GM12864 (cell line): ENCODE results near the gene KCNK15.
"Not testable (repeated sequence)": the region's sequence is repeated elsewhere in the genome, so short reads cannot be mapped to it uniquely, and the experiment has no call there.

Source experiments
- DNase-seq: peaks from one replicate; pipeline ENCODE4 v3.0.0-alpha.2; 2011; ENCODE audit warnings: low read depth
- H3K4me3 ChIP-seq: 2 replicates; pipeline ENCODE4 v1.5.1; 2011; ENCODE audit warnings: mild to moderate bottlenecking, low read depth, low read length, control low read depth
- TF ChIP-seq, protein P1 (sequence below): IDR thresholded peaks from 2 replicates; pipeline ENCODE4 v1.5.1; 2011; ENCODE audit warnings: low read depth, mild to moderate bottlenecking, moderate library complexity, low read length, control low read depth, inconsistent platforms; ENCODE audit errors: missing control alignments

KCNK15 gene

DNA sequence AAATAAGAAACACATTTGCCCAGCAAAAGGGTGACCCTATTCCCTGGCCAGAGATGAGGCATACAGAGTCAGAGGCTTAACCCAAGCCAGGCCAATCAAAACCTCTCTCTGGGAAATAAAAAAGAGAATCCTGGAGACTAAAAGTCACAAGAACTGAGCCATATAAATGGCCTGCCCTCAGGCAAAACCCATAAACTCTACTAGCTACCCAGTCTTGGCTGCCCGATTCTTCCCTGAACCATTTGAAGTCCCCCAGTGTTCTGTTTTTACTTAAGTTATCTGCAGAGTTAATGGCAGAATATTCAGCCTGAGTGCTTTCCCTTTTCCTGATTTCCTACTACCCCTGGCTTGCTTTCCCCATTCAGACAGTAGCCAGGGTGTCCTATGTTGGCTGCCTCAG, 13.9 kb downstream of the KCNK15 start:
- TF ChIP-seq, protein P1, sequence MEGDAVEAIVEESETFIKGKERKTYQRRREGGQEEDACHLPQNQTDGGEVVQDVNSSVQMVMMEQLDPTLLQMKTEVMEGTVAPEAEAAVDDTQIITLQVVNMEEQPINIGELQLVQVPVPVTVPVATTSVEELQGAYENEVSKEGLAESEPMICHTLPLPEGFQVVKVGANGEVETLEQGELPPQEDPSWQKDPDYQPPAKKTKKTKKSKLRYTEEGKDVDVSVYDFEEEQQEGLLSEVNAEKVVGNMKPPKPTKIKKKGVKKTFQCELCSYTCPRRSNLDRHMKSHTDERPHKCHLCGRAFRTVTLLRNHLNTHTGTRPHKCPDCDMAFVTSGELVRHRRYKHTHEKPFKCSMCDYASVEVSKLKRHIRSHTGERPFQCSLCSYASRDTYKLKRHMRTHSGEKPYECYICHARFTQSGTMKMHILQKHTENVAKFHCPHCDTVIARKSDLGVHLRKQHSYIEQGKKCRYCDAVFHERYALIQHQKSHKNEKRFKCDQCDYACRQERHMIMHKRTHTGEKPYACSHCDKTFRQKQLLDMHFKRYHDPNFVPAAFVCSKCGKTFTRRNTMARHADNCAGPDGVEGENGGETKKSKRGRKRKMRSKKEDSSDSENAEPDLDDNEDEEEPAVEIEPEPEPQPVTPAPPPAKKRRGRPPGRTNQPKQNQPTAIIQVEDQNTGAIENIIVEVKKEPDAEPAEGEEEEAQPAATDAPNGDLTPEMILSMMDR = no peak
- no peak for DNase-seq
- no peak overlapping the region for H3K4me3 ChIP-seq

DNA sequence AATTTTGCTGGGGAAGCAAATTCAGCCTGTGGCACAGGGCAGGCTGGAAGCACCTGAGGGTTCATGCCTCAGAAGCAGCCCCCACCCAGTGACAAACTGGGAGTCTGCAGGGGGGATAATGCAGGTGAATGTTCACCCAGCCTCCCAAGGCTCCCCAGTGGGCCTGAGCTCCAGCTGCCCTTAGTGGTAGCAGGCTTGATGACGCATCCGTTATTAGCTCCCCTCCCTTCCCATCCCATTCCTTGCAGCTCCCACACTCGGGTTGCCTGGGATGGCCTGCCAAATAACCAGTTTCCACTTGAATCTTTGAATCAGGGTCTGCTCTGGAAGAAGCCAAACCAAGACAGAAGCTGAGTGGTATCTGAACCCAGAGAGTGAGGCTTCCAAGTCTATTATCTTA, 15.8 kb downstream of the KCNK15 start:
- TF ChIP-seq, protein P1 = no peak
- DNase-seq = no peak
- H3K4me3 ChIP-seq = no peak overlapping the region

DNA sequence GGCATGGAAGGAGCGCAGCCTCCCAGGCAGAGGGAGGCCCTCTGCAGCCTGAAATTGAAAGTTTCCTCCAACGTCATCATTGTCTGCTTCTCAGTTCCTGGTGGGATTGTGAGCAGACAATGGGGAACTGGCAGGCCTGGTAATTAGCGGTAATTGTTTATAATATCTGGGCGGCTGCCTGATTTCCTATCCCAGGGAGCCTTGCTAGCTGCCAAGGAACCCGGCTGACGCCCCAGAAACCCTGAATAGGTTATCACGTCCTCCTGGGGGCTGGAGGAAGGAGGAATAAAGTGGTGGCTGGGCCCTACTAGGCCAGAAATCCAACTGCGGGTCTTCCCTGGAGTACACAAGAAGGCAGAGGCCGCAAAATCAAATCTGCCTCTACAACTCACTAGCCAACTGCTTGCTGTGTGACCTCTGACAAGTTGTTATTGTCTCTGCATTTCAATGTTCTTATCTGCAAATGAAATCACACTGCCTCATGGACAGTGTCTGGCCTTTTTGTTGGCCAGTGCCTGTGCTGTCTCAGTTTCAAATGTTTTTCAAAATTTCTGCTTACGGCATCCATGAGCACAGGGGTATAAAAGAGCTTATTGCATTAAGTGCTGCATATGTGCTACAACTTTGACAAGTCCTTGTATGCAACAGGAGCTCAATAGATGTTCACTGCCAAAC, 16.9 kb downstream of the KCNK15 start:
- no peak overlapping the region for H3K4me3 ChIP-seq
- no peak for DNase-seq
- TF ChIP-seq, protein P1 = no peak

DNA sequence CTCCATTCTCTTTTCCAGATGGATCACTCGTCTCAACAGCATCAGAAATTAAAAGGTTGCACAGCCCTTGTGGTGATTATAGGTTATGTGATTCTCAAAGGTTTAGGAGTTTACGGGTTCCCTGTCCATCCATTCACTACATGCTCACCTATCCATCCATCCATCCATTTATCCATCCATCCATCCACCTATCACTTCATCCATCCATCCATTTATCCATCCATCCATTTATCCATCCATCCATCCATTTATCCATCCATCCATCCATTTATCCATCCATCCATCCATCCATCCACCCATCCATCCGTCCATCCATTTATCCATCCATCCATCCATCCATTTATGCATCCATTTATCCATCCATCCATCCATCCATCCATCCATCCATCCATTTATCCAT, 18.1 kb downstream of the KCNK15 start:
- DNase-seq, H3K4me3 ChIP-seq: not testable (repeated sequence)

DNA sequence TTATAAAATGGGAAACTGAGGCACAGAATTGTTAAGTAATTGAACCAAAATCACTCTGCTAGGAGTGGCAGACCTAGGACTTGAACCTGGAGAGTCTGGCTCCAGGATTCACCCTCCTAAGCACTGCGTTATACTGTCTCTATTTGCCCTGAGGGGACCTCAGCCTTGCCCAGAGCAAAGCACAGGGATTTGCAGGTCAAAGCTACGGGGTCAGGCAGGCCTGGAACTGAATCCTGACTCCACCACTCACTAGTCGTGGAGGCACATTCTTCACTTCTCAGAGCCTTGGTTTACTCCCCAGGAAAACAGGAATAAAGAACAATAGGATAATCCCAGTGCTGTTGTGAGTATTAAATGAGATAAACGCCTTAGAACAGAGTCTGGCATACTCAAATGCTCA, 19.4 kb downstream of the KCNK15 start:
- TF ChIP-seq, protein P1 = no peak
- no peak for DNase-seq
- no peak overlapping the region for H3K4me3 ChIP-seq

DNA sequence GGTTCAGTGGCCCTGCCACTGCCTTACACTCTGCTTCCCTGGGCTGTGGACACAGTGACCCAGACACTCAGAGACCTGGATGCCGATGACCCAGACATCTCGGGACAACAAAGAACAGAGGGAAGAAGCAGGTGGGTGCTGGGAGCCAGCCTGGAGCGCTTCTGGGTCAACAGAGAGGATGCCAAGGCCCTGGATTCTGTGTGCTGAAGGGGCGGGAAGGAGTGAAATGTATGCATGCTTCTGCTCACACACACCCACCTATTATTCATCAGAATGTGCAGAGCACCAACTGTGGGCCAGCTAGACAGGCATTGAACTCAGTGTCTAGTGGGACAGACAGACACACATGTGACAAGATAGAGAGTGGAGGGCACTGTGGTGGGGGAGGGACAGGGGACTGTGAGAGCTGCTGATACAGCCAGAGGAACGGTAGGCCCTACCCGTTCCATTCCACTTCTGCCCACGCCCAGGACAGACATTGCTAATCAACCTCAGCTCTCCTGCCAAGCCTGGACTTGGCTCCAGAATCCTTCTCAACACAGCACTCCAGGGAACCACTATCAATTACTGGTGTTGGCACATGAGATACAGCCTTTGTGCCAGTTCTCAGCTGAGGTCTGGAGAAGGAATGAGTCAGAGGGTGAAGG, 20.2 kb downstream of the KCNK15 start:
- no peak for DNase-seq
- TF ChIP-seq, protein P1 = no peak
- H3K4me3 ChIP-seq = no peak overlapping the region

DNA sequence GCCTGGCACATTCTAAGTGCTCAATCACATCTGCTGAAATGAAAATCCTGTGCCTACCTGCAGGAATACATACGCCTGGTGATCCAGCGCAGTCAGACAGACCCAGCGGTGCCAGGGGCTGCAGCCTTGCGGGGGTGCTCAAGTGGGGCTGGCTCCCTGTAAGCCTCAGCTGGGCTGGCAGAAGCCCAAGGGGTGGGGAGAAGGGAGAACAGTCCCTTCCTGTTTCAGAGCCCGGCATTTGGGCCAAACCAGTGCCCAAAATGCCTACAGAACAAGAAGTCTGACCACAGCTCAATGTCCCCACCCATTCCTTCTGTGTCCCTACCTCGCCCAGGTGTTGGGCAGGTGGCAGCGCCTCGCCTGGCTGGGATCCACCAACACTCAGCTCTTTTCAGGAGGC, 22.6 kb downstream of the KCNK15 start:
- no peak overlapping the region for H3K4me3 ChIP-seq
- TF ChIP-seq, protein P1 = no peak
- no peak for DNase-seq
